Astrocyte (in vitro differentiated cells and primary cell): ENCODE results near the gene CST8.

Source experiments
- EZH2 ChIP-seq: IDR thresholded peaks from 2 replicates; pipeline ENCODE4 v1.6.1; 2012; ENCODE audit warnings: mild to moderate bottlenecking, low read length, inconsistent platforms; ENCODE audit not compliant: insufficient read depth
- TF ChIP-seq, protein P1 (sequence below): IDR thresholded peaks from 2 replicates; pipeline ENCODE4 v1.5.1; 2011; ENCODE audit warnings: low read depth, mild to moderate bottlenecking, inconsistent platforms, low read length, moderate library complexity; ENCODE audit not compliant: insufficient read depth

- TF ChIP-seq, protein P1, sequence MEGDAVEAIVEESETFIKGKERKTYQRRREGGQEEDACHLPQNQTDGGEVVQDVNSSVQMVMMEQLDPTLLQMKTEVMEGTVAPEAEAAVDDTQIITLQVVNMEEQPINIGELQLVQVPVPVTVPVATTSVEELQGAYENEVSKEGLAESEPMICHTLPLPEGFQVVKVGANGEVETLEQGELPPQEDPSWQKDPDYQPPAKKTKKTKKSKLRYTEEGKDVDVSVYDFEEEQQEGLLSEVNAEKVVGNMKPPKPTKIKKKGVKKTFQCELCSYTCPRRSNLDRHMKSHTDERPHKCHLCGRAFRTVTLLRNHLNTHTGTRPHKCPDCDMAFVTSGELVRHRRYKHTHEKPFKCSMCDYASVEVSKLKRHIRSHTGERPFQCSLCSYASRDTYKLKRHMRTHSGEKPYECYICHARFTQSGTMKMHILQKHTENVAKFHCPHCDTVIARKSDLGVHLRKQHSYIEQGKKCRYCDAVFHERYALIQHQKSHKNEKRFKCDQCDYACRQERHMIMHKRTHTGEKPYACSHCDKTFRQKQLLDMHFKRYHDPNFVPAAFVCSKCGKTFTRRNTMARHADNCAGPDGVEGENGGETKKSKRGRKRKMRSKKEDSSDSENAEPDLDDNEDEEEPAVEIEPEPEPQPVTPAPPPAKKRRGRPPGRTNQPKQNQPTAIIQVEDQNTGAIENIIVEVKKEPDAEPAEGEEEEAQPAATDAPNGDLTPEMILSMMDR: no peak
- TF ChIP-seq EZH2: no peak
These were observed 34.5 kb upstream of the CST8 start for GRCh38 chr20:23456409-23456808.
